ENCODE data around the gene MCM10.
"Not testable (repeated sequence)": the region's sequence is repeated elsewhere in the genome, so short reads cannot be mapped to it uniquely, and the experiment has no call there.

MCM10 gene

GRCh38 chr10:13234172-13234571 lies 72.8 kb downstream of the MCM10 start, which contains the start of gene UCMA:
UCMA (minus strand) TSS chr10:13234374; CDS start chr10:13234258, 116 bp downstream.
- Histone ChIP-seq H3K9me3 (no peaks in the 10 kb centered on the region), H3K36me3 (no peaks in the 10 kb centered on the region), H3K27me3 (no peaks in the 10 kb centered on the region; the same call in 1 of the 2 replicates), H3K4me3 (ENCODE audit: low read depth, low read length) (no peak within 1 kb of the TSS), H3K4me1 (0 out of 2 replicates have a peak, but pooled peaks cover 2% of the 10 kb centered on the region)
- no peak for DNase-seq
- no peak for TF ChIP-seq CTCF (IDR thresholded peaks at IDR 0.05; ENCODE audit: low read depth, low read length)

- not testable (repeated sequence) for H3K9me3 ChIP-seq, DNase-seq
Measured at GRCh38 chr10:13234736-13235135, 73.4 kb downstream of the MCM10 start.

DNA sequence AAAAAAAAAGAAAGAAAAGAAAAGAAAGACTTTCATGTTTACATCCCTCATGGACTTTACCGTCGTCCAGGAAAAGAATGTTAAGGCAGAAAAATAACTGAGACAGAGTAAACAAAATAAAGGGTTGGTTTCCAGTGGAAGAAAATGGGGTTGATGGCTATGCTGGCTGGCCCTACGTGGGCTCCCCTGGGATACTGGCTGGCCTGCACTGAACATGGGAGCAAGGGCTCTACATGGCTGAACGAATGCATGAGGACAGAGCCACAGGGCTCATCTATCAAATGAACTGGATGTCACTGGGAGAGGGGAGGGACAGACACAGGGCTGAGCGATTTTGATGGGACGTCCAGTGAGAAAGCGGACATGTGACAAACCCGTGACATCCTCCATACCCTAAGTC lies 75.3 kb downstream of the MCM10 start:
- no peak for DNase-seq
- 0 out of 2 replicates have a peak, but pooled peaks cover 2% of the 10 kb centered on the region for H3K4me1 ChIP-seq
- no peak overlapping the region for H3K4me3 ChIP-seq (ENCODE audit: low read depth, low read length)
- TF ChIP-seq CTCF (IDR thresholded peaks at IDR 0.05; ENCODE audit: low read depth, low read length), result no peak
- H3K27me3 ChIP-seq, result no peaks in the 10 kb centered on the region
- H3K9me3 ChIP-seq, result no peaks in the 10 kb centered on the region
- no peaks in the 10 kb centered on the region for H3K36me3 ChIP-seq

More at GRCh38 chr10:13234736-13235135, 73.4 kb downstream of the MCM10 start:
- not testable (repeated sequence) for H3K36me3 ChIP-seq; H3K4me3 ChIP-seq (ENCODE audit: low read depth, low read length); H3K27me3 ChIP-seq; H3K4me1 ChIP-seq

GRCh38 chr10:13238271-13239077 lies 77.1 kb downstream of the MCM10 start:
- H3K4me3 ChIP-seq (ENCODE audit: low read depth, low read length), result no peak overlapping the region
- no peak for TF ChIP-seq CTCF (IDR thresholded peaks at IDR 0.05; ENCODE audit: low read depth, low read length)
- DNase-seq, result no peak
- H3K27me3 ChIP-seq, result no peaks in the 10 kb centered on the region
- no peaks in the 10 kb centered on the region for H3K36me3 ChIP-seq
- no peaks in the 10 kb centered on the region for H3K4me1 ChIP-seq
- H3K9me3 ChIP-seq, result no peaks in the 10 kb centered on the region

- Histone ChIP-seq H3K4me3 (ENCODE audit: low read depth, low read length) (no peak overlapping the region), H3K9me3 (no peaks in the 10 kb centered on the region), H3K4me1 (no peaks in the 10 kb centered on the region), H3K36me3 (no peaks in the 10 kb centered on the region), H3K27me3 (no peaks in the 10 kb centered on the region)
- DNase-seq, result no peak
- no peak for TF ChIP-seq CTCF (IDR thresholded peaks at IDR 0.05; ENCODE audit: low read depth, low read length)
Measured at GRCh38 chr10:13239923-13240322, 78.6 kb downstream of the MCM10 start.

DNA sequence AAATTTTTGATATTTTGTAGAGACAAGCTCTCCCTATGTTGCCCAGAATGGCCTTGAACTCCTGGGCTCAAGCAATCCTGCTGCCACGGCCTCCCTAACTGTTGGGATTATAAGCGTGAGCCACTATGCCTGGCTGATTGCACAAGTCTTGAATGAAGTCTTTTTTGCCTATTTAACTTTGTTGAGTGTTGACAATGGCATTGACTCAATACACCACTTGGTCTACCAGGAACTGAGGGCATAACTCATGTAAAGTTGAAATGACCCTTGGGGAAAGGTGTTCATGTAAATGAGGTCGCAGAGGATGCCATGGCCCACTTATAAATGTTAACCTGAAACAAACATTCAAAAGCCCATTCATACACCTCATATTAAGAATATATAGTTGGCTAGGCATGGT lies 80.3 kb downstream of the MCM10 start:
- H3K36me3 ChIP-seq, result no peaks in the 10 kb centered on the region
- DNase-seq, result no peak
- H3K27me3 ChIP-seq, result no peaks in the 10 kb centered on the region
- TF ChIP-seq CTCF (IDR thresholded peaks at IDR 0.05; ENCODE audit: low read depth, low read length), result no peak
- no peaks in the 10 kb centered on the region for H3K9me3 ChIP-seq
- no peaks in the 10 kb centered on the region for H3K4me1 ChIP-seq
- H3K4me3 ChIP-seq (ENCODE audit: low read depth, low read length), result no peak overlapping the region

- H3K27me3 ChIP-seq; H3K36me3 ChIP-seq; H3K4me1 ChIP-seq; DNase-seq; H3K4me3 ChIP-seq (ENCODE audit: low read depth, low read length); H3K9me3 ChIP-seq: not testable (repeated sequence)
Measured at GRCh38 chr10:13242260-13242659, 80.9 kb downstream of the MCM10 start.
